Chondrocyte (in vitro differentiated cells): ENCODE measurements around the gene PCNT. TPM values are rescaled to one million over a fixed set of nuclear protein-coding genes. Genes with fewer than 3 reads are reported as not detected.

Source experiments
- DNase-seq: peaks from one replicate; pipeline ENCODE4 v3.0.0; 2021; ENCODE audit warnings: mixed read lengths, low spot score
- H3K27ac Mint-ChIP-seq: one replicate; pipeline ENCODE4 v1.8.0; 2021; ENCODE audit warnings: mild to moderate bottlenecking, moderate library complexity, mixed read lengths; ENCODE audit not compliant: unreplicated experiment
- H3K27me3 Mint-ChIP-seq: 2 replicates; pipeline ENCODE4 v1.8.0; 2021; ENCODE audit warnings: low read depth, mixed read lengths
- H3K36me3 Mint-ChIP-seq: 2 replicates; pipeline ENCODE4 v1.8.0; 2021; ENCODE audit warnings: low read depth, mixed read lengths
- H3K4me1 Mint-ChIP-seq: 2 replicates; pipeline ENCODE4 v1.8.0; 2021; ENCODE audit warnings: low read depth, mild to moderate bottlenecking, mixed read lengths
- H3K4me3 Mint-ChIP-seq: one replicate; pipeline ENCODE4 v1.8.0; 2021; ENCODE audit warnings: mild to moderate bottlenecking, moderate library complexity, mixed read lengths; ENCODE audit not compliant: unreplicated experiment
- H3K9me3 Mint-ChIP-seq: 2 replicates; pipeline ENCODE4 v1.8.0; 2021; ENCODE audit warnings: low read depth, mixed read lengths
- total RNA-seq: library from RNA; stranded (reverse); gene quantifications from 3 replicates; pipeline ENCODE4 v1.2.1, GENCODE V29; 2021
- TF ChIP-seq, protein P1 (sequence below): fragments of 200-600 bp; sonication (generic); IDR thresholded peaks from 2 replicates; pipeline ENCODE4 v1.5.0; 2021; ENCODE audit warnings: antibody characterized with exemption, mild to moderate bottlenecking, moderate library complexity

Gene PCNT
- total RNA-seq, 1 donor from 2014 or later = 29.9 TPM

DNA sequence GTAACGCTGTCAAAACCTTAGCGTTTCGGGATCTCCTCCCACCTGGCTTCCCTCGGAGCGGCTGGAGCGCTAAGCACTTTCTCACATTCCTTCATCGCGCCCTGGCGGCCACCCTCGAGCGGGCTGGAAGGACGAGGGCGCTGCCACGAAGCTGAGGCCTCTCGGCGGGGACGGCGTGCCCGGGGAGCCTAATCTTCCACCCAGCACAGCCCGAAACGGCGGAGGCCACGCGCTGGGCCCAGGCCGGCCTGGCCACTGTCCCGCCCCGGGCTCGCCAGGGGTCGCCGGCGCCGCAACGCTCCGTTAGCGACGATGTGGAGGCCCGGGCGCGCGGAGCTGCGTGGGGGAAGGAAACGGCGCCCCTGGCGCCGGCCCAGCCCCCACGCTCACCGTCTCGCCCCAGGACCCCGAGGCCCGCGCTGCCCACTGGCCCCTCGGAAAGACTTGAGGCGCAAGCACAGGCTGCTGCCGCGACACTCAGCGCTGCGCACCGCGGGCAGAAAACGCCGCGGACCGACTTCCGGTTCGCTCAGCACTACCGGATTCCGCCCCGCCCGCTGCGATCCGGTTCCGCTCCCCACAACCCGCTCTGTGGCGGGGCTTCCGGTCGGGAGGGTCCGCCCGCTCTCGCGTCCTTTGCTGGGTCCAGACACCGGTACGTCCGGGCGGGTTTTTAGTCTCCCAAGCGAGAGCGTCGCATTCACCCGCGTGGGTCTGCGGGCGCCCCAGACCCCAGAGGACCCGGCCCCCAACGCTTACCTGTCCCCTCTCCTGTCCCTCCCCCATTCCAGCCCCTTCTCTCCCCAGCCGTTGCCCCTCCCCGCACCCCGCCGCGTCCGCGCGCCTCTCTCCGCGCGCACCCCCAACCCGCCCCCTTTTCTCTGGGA lies 38.0 kb upstream of the PCNT start, which contains the start of gene YBEY:
Gene YBEY, plus strand, starts transcription at position 582 of the 887 bp plus-strand sequence. CDS start 572 bp downstream, outside the sequence.
- Mint-ChIP-seq H3K4me1 (peaks cover 52% of the 10 kb centered on the region), H3K36me3 (peaks cover 12% of the 10 kb centered on the region), H3K4me3 (peak within 1 kb of the TSS; percentile 92), H3K27me3 (no peaks in the 10 kb centered on the region), H3K27ac (peak within 1 kb of the TSS; percentile 97), H3K9me3 (no peaks in the 10 kb centered on the region)
- peak; percentile 99 for DNase-seq
- TF ChIP-seq, protein P1, sequence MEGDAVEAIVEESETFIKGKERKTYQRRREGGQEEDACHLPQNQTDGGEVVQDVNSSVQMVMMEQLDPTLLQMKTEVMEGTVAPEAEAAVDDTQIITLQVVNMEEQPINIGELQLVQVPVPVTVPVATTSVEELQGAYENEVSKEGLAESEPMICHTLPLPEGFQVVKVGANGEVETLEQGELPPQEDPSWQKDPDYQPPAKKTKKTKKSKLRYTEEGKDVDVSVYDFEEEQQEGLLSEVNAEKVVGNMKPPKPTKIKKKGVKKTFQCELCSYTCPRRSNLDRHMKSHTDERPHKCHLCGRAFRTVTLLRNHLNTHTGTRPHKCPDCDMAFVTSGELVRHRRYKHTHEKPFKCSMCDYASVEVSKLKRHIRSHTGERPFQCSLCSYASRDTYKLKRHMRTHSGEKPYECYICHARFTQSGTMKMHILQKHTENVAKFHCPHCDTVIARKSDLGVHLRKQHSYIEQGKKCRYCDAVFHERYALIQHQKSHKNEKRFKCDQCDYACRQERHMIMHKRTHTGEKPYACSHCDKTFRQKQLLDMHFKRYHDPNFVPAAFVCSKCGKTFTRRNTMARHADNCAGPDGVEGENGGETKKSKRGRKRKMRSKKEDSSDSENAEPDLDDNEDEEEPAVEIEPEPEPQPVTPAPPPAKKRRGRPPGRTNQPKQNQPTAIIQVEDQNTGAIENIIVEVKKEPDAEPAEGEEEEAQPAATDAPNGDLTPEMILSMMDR = peak; percentile 75

DNA sequence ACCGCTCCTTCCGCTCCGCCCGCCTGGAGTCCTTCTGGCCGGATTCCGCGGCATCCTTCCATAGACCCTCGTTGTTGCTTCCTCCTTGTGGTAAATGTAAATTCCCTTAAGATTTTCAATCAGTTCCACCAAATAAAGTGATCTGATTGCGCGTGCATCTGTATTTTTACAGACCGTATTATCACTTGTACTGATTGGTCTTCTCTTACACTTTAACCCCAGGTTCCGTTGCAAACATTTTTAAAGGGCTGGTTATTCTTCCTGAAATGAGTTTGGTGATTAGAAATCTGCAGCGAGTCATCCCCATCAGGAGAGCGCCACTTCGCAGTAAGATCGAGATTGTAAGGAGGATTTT lies 37.3 kb upstream of the PCNT start:
- no peaks in the 10 kb centered on the region for H3K27me3 Mint-ChIP-seq
- peak overlapping the region; percentile 92 for H3K4me3 Mint-ChIP-seq
- H3K9me3 Mint-ChIP-seq = no peaks in the 10 kb centered on the region
- peaks cover 48% of the 10 kb centered on the region for H3K4me1 Mint-ChIP-seq
- TF ChIP-seq, protein P1 = no peak
- H3K27ac Mint-ChIP-seq = peak overlapping the region; percentile 95
- H3K36me3 Mint-ChIP-seq = peaks cover 12% of the 10 kb centered on the region
- DNase-seq = no peak

DNA sequence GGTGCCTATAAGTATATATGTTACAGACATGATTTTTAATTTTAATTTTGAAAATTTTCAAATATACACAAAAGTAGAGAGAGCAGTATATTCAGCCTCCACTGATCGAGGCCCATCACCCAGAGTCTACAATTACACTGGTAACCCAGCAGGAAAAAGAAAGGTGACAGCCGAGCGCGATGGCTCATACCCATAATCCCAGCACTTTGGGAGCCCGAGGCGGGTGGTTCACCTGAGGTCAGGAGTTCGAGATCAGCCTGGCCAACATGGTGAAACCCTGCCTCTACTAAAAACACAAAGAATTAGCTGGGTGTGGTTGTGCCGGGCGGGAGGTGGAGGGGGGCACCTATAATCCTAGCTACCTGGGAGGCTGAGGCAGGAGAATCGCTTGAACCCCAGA lies 36.4 kb upstream of the PCNT start:
- no peaks in the 10 kb centered on the region for H3K27me3 Mint-ChIP-seq
- H3K4me3 Mint-ChIP-seq = peak overlapping the region; percentile 92

GRCh38 chr21:46289655-46290179 lies 34.2 kb upstream of the PCNT start:
- peaks cover 22% of the 10 kb centered on the region for H3K4me1 Mint-ChIP-seq
- no peak for DNase-seq
- H3K27me3 Mint-ChIP-seq = no peaks in the 10 kb centered on the region
- peaks cover 4% of the 10 kb centered on the region for H3K36me3 Mint-ChIP-seq
- H3K4me3 Mint-ChIP-seq = no peak overlapping the region
- no peaks in the 10 kb centered on the region for H3K9me3 Mint-ChIP-seq
- no peak overlapping the region for H3K27ac Mint-ChIP-seq
- TF ChIP-seq, protein P1 = no peak

More for the DNA sequence above, 36.4 kb upstream of the PCNT start:
- Mint-ChIP-seq H3K9me3 (no peaks in the 10 kb centered on the region), H3K27ac (no peak overlapping the region), H3K4me1 (peaks cover 40% of the 10 kb centered on the region), H3K36me3 (peaks cover 12% of the 10 kb centered on the region)
- no peak for DNase-seq
- TF ChIP-seq, protein P1 = no peak

DNA sequence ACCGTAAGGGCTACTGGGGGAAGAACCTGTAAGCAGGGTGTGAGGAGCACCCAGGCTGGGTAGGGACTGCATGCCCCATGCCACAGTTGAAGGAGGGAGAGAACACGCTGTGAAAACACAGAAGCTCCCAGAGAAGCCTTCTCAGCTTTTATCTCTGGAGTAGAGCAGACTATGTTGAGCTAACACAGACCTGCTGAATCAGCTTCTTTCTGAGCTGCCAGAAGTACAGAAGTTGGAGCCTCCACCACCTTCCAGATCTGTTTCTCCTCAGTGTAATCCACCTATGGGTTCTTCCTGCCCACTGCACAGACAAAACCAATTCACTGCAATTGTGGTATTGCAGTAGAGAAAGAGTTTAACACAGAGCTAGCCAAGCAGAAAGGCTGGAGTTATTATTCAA lies 32.4 kb upstream of the PCNT start:
- peaks cover 4% of the 10 kb centered on the region for H3K36me3 Mint-ChIP-seq
- H3K4me3 Mint-ChIP-seq = no peak overlapping the region
- peaks cover 27% of the 10 kb centered on the region for H3K4me1 Mint-ChIP-seq
- no peaks in the 10 kb centered on the region for H3K27me3 Mint-ChIP-seq
- TF ChIP-seq, protein P1 = no peak
- no peak for DNase-seq
- no peak overlapping the region for H3K27ac Mint-ChIP-seq
- H3K9me3 Mint-ChIP-seq = no peaks in the 10 kb centered on the region
